ENCODE data around the gene SPATA1.
A peak's percentile ranks its signal among the peaks of the same experiment; 100 is the strongest.
"Not testable (repeated sequence)": the region's sequence is repeated elsewhere in the genome, so short reads cannot be mapped to it uniquely, and the experiment has no call there.

The SPATA1 gene

GRCh38 chr1:84509029-84509428 lies 2.8 kb downstream of the SPATA1 start:
- DNase-seq: no peak

GRCh38 chr1:84510165-84510564 lies 4.0 kb downstream of the SPATA1 start:
- DNase-seq: no peak

- no peak for DNase-seq
Observed at GRCh38 chr1:84510668-84511067, 4.5 kb downstream of the SPATA1 start.

GRCh38 chr1:84524590-84524989 lies 18.4 kb downstream of the SPATA1 start:
- no peak for DNase-seq

- DNase-seq: no peak
Observed at GRCh38 chr1:84525779-84526178, 19.6 kb downstream of the SPATA1 start.

GRCh38 chr1:84538599-84538998 lies 32.4 kb downstream of the SPATA1 start:
- no peak for DNase-seq

- DNase-seq: no peak
Observed at GRCh38 chr1:84539972-84540371, 33.8 kb downstream of the SPATA1 start.

GRCh38 chr1:84540759-84541158 lies 34.6 kb downstream of the SPATA1 start:
- no peak for DNase-seq

GRCh38 chr1:84541679-84542078 lies 35.5 kb downstream of the SPATA1 start:
- no peak for DNase-seq

GRCh38 chr1:84550826-84551225 lies 44.6 kb downstream of the SPATA1 start:
- DNase-seq: peak; percentile 6

GRCh38 chr1:84569216-84569615 lies 63.0 kb downstream of the SPATA1 start:
- peak; percentile 6 for DNase-seq

- DNase-seq: no peak
Observed at GRCh38 chr1:84570436-84571149, 64.4 kb downstream of the SPATA1 start.

- DNase-seq: no peak
Observed at GRCh38 chr1:84571150-84571535, 65.0 kb downstream of the SPATA1 start.

GRCh38 chr1:84573481-84573966 lies 67.3 kb downstream of the SPATA1 start:
- no peak for DNase-seq

GRCh38 chr1:84573967-84574842 lies 68.0 kb downstream of the SPATA1 start, which contains the start of gene CTBS:
CTBS (minus strand) TSS chr1:84574440; CDS start chr1:84574415, 25 bp downstream.
- DNase-seq: peak; percentile 29

GRCh38 chr1:84574936-84575335 lies 68.8 kb downstream of the SPATA1 start:
- no peak for DNase-seq

- no peak for DNase-seq
Observed at GRCh38 chr1:84581648-84582047, 75.5 kb downstream of the SPATA1 start.

GRCh38 chr1:84582802-84583587 lies 76.8 kb downstream of the SPATA1 start:
- no peak for DNase-seq

- no peak for DNase-seq
Observed at GRCh38 chr1:84583648-84584047, 77.5 kb downstream of the SPATA1 start.

- DNase-seq: no peak
Observed at GRCh38 chr1:84584126-84584525, 77.9 kb downstream of the SPATA1 start.

- no peak for DNase-seq
Observed at GRCh38 chr1:84585803-84586202, 79.6 kb downstream of the SPATA1 start.

- DNase-seq: no peak
Observed at GRCh38 chr1:84587099-84587498, 80.9 kb downstream of the SPATA1 start.

GRCh38 chr1:84594959-84595358 lies 88.8 kb downstream of the SPATA1 start:
- DNase-seq: not testable (repeated sequence)
